GM21390 (cell line): Measurements from ENCODE around the gene RGL4.
"Not testable (repeated sequence)": the region's sequence is repeated elsewhere in the genome, so short reads cannot be mapped to it uniquely, and the experiment has no call there.

Experiments
- ATAC-seq: cut with Tn5 transposase; IDR thresholded peaks from one replicate; pipeline ENCODE4 v1.9.1; 2021; ENCODE audit not compliant: unreplicated experiment

The RGL4 gene

DNA sequence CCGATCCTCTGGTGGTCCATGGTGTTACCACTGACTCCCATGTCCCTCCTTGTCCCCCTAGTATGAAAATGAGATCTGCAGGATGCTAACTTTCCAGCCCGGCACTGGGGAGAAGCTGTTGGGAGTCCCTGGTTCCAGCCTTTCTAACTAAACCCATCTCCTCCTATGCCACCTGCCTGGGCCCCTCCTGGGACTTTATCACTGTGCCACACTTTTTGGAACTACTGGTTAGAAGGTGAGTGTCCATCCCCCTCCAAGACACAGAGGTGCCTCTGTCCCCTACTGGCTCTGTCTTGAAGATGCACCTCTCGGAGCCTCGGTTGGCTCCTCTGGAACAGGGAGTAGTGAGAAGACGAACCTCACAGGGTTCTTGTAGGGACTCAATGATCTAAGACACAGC, at the start of gene RGL4:
TSS of gene RGL4 (plus strand) at position 301 of the 400 bp plus-strand sequence. CDS start 1,018 bp downstream, outside the sequence.
- no peak for ATAC-seq

DNA sequence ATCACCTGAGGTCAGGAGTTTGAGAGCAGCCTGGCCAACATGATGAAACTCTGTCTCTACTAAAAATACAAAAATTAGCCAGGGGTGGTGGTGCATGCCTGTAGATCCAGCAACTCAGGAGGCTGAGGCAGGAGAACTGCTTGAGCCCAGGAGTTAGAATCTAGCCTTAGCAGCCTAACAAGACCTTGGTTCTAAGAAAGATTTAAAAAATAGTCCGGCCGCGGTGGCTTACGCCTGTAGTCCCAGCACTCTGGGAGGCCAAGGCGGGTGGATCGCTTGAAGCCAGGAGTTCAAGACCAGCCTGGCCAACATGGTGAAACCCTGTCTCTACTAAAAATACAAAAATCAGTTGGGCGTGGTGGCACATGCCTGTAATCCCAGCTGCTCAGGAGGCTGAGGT, 44.3 kb upstream of the RGL4 start:
- ATAC-seq: not testable (repeated sequence)

DNA sequence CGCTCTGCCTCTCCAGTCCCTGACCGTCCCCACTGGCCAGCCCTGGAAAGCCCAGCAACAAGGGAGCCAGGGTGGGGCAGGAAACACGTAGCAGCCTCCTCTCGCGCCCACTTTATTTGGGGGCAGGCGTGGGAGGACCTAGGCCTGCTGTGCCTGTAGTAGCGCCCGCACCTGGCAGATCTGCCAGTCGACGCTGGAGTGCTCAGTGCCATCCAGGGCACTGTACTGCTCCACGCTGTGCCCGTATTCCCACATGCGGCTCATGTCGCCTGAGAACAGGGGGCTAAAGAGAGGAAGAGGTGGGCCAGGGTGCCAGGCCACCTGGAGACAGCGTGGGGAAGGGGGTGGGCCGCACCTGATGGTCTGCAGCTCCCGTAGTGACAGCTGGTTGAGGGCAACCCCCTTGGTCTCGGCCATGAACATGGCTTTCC, 41.7 kb upstream of the RGL4 start:
- ATAC-seq: no peak

DNA sequence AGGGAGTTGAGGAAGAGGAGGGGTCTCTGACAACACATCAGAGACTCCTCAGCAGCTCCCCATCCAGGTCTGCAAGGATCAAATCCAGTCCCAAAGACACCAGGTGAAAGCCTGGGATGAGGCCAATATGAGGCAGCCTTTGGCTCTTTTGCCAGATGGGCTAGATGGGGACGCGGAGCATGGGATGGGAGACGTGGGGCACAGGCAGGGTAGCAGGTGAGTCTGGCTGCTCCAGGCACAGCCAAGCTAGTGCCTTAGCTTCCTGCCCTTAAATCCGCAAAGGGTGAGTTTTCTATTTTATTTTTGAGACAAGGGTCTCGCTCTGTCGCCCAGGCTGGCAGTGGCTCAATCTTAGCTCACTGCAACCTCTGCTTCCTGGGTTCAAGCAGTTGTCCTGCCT, 39.1 kb upstream of the RGL4 start:
- ATAC-seq: no peak

- no peak for ATAC-seq
These were observed 38.5 kb upstream of the RGL4 start for GRCh38 chr22:23652286-23652685.

DNA sequence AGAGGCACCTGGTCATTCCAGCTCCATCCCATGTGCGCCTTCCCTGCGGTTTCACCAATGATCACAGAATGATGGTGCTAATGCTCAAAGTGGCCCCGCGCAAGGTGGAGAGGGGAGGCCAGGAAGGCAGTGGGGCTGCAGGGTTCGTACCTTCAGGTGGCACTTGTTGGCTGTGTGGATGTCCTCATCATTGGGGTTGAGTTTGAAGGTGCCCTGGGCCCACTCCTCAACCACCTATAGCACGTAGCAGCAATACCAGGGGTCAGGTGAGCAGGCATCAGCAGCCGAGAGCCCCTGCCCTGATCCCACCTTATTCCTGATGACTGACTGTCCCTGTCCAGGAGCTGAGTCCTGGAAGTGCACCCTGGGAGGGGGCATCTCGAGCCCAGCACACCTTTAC, 38.1 kb upstream of the RGL4 start:
- no peak for ATAC-seq

GRCh38 chr22:23655891-23656475, 34.8 kb upstream of the RGL4 start:
- no peak for ATAC-seq

DNA sequence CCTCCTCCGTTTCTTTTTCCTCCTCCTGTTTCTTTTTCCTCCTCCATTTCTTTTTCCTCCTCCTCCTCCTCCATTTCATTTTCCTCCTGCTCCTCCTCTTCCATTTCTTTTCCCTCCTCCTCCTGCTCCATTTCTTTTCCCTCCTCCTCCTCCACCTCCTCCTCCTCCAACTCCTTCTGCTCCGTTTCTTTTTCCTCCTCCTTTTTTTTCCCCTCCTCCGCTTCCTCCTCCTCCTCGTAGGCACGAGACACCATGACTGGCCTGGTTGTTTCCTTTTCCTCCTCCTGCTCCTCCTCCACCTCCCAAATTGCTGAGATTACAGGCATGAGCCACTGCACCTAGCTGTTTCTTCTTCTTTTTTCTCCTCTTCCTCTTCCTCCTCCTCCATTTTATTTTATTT, 33.1 kb upstream of the RGL4 start:
- ATAC-seq: no peak

DNA sequence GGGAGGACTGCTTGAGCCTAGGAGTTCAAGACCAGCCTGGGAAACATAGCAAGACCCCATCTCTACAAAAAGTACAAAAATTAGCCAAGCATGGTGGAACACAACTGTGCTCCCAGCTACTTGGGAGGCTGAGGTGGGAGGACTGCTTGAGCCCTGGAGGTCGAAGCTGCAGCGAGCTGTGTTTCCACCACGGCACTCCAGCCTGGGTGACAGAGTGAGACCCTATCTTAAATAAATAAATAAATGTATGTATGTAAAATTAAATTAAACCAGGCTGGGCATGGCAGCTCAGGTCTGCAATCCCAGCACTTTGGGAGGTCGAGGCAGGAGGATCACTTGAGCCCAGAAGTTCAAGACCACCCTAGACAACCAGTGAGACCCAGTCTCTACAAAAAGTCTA, 30.4 kb upstream of the RGL4 start:
- not testable (repeated sequence) for ATAC-seq

DNA sequence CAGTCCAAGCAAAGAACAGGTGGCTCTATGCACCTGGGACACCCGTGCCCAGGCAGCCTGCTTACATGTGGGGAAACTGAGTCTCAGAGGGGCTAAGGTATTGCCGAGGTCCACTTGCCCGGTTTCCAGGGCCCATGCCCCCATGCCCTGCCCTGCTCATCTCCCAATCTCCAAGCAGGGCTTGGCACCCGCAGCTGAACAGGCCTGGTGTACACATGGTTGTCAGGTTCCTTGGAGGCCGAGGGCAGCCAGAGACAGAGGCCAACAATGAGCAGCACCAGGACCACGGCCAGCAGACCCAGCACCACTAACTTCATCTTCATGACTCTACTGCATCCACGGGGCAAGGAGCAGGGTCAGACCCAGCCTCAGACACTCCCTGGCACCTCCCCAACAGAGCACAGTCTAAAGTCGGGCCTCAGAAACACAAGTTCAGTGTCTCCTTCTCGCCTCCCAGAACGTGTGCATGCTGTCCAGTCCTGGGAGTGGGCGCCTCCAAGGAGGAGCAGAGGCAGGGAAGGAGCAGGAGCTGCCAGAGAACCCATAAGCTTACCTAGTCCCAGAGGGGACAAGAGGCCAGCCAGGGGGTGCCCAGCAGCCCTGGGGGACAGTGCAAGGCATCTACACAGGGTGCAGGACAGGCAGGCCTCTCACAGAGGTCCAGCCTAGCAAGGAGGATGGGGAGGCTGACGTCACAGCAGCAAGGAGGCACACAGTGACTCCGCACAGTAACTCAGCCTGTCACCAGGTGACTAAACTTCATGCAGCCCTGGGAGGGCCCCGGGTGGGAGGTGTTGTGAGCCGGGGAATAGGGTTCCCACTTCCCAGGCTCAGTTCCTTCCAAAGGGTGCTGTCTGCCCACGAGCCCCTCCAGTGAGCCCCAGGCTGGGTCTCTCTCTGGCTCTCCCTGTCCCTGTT, 20.2 kb upstream of the RGL4 start:
- no peak for ATAC-seq

GRCh38 chr22:23671387-23671786, 19.4 kb upstream of the RGL4 start:
- ATAC-seq: not testable (repeated sequence)

DNA sequence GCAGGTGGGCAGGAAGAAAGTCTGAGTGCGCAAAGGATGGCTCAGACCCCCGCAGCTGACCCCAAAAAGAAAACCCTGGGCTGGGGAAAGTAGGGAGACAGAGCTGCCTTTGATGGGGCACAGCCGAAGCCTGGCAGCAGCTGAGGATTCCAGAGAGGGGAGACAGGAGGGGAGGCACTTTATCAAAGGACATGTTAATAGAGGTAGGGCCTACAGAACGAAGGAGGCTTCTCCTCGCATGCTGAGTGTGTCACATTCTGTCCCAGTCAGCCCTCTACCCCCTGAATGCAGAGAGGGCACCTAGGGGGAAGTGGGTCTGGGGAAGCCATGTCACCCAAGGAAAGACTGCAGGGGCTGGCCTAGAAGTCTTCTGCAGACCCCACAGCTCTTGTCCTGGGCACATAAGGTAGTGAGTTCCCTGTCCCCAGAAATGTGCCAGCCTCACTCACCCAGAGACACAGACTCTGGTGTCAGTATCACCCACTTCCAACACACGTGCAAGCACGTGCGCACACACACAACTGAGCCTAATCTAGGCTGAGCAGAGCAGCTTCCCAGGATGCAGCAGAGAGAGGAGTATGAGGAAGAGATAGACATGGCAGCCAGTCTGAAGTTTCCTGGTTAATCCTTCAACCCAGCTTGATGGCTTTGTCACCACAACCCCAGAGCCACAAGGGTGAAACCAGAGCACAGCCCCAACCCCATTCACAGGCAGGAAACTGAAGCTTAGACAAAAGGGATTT, 18.3 kb upstream of the RGL4 start:
- ATAC-seq: not testable (repeated sequence)

DNA sequence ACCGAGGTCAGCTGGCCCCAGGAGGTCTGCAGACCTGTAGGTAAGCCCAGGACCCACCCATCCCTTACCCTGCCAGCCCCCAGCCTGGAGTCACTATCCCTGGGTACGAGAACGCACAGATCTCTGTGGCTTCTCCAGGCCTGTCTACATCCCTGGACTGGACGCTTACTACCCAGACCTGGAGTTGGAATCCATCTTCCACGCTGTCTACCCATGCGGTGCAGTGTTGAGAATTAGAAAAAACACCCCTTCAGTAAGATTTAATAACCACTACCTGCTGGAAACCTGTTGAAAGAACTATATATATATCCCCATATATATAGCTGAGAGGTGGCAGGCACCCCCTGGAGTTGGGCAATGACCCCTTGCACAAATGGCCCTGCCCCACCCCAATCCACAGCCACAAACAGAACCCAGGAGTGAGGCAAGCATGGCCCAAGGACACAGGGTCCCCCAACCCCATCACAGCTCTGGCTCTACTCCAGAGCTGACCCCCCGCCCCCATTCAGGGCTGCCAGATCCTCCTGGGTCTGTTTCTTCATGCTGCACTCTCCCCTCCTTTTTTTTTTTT, 17.7 kb upstream of the RGL4 start:
- no peak for ATAC-seq

- ATAC-seq: no peak
These were observed 16.8 kb upstream of the RGL4 start for GRCh38 chr22:23673826-23674690.

DNA sequence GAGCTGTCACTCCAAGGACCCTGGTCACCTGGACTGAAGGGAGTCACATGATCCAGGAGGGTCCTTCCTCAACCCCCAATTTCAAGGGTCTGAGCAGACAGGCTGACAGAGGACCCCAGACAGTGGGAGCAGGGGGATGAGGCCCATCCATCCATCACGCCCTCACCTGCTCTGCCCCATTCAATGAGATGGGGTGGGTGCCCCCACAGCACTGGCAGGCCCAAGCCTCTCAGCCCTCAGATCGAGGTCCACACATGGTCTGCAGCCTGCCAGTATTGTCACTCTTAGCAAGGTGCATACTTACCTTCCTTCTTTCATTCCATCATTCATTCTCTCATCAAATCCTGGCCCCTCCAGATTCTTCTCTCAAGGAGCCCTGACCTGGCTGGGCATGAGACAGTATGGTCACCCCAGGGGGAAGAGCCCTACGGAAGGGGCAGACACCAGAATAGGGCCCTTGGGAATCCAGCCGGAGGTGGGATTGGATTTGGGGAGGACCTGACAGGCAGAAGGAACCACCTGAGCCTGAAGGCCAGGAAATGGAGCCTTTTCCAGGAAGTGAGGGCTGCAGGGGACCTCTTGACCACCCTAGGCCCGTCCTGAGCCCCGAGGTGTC, 15.8 kb upstream of the RGL4 start:
- ATAC-seq: not testable (repeated sequence)

DNA sequence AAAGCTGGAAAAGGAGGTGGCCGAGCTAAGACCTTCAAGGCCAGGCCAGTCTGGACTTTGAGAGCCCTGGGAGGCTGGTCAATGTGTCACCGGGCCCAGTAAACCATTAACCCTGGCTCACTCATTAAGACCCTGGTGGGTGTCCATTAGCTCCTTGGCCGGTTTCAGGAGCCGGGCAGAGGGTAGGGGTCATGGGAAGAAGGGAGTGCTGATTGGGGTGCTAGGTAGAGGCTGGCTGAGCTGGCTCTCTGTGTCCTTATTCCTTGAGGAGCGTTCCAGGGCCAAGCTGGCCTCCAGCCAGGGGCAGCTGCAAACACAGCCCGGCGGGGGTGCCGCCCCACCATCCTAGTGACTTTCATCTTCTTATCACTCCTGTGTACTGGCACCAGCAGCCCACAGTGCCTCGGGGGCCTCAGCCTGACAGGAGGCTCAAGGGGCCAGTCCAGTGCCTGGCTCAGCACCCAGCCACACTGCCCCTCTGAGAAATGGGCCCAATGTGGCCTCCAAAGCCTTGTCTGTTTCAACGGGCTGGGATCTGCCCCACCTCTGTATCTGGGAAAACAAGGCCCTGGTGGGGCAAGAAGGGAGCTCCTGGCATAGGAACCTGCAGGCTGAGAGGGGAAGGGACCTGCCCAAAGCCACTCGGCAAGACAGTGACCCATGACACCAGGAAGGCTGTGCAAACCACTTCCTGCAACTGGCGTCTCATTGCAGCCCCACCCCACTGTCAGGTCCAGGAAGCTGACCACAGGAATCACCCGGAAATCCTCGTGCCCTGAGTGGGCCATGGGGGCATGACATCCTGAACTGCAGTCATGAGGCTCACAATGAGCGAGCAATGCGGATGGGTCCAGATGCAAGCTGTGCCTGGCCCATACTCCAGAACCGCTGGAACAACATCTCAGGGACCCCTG, 15.1 kb upstream of the RGL4 start:
- no peak for ATAC-seq

DNA sequence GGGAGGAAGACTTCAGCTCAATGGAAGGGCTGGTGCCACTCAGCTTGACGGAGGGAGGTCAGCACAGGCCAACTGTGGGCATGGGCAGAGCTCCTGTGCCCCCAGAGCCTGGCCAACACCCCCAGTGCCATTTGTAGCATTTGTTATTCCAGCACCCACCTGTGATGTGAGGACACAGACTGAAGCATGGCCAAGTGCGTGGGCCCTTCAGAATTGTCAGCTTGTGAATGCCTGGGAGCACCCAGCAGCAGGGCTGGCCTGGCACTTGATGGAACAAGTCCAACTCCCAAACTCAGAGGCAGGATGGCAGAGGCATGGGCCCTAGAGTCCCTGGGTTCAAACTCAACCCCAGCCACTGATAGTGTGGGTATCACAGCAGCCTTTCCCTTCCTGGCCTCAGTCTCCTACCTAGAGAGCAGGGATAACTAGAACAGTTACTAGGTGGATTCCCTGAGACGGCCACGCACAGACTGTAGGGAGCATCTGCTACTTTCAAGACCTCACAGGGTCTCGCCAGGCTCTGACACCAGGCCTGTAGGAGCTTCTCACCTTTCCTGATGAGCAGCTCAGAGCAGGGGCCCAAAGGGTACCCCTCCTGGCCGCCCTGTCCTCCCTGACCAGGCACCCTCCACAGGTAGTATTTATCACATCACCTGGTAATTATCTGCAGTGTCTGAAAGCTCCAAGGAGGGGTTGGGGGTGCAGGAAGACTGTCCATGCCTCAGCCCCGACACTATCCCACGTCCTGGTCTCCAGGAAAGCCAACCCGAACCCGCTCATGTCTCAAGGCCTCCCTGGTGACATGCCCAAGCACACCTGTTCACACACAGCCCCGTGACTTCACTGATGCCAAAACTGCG, 13.7 kb upstream of the RGL4 start:
- ATAC-seq: not testable (repeated sequence)

DNA sequence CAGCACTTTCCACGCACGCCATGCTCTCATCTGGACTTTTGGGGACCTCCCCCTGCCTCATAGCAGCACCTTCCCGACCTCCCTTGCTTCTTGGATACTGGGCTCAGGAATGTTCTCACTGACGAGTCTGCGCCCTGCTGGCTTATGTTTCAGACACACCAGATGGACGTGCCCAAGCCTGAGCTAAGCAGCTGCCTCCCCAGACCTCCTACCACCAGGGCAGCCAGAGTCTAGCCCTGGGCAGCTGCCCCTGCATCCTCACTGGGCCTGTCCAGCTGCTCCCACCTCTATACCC, 13.2 kb upstream of the RGL4 start:
- ATAC-seq: no peak
